Muscle of back (tissue), 11 donors: Measurements from ENCODE around the gene EGF. TPM values are rescaled to one million over a fixed set of nuclear protein-coding genes. Genes with fewer than 3 reads are reported as not detected.
"Not testable (repeated sequence)": the region's sequence is repeated elsewhere in the genome, so short reads cannot be mapped to it uniquely, and the experiment has no call there.

Experiments
- DNase-seq, 3 donors: peaks; one replicate each; pipeline versions ENCODE4 v3.0.0 to v3.0.0-alpha.2; 2013
- polyA plus RNA-seq, 10 donors: library from polyadenylated mRNA; unstranded; fragments of 120-200 nt; gene quantifications; one replicate each; pipeline ENCODE4 v1.2.1, GENCODE V29; 2013; ENCODE audit not compliant: insufficient read length in 10 of 10

The EGF gene
- polyA plus RNA-seq, 10 donors, result 3.3 to 16.7 (median 8.5) TPM

GRCh38 chr4:110025718-110026117, 113.0 kb downstream of the EGF start:
- DNase-seq, result no peak

GRCh38 chr4:110032603-110033002, 119.9 kb downstream of the EGF start:
- no peak for DNase-seq

- no peak for DNase-seq
Observed at GRCh38 chr4:110033355-110034025, 120.8 kb downstream of the EGF start.

- DNase-seq, result peak in 1 of 3 donors; percentile 28
Observed at GRCh38 chr4:110034026-110034393, 121.3 kb downstream of the EGF start.

GRCh38 chr4:110039164-110039563, 126.5 kb downstream of the EGF start:
- not testable (repeated sequence) for DNase-seq

- DNase-seq, result no peak
Observed at GRCh38 chr4:110041735-110042134, 129.1 kb downstream of the EGF start.

GRCh38 chr4:110042545-110043517, 130.1 kb downstream of the EGF start:
- DNase-seq, result no peak

GRCh38 chr4:110046588-110047049, 133.9 kb downstream of the EGF start:
- DNase-seq, result no peak

- peak; percentile 41 to 66 (median 48) for DNase-seq
Observed at GRCh38 chr4:110049951-110050925, 137.6 kb downstream of the EGF start.

- DNase-seq, result no peak
Observed at GRCh38 chr4:110055158-110055768, 142.6 kb downstream of the EGF start.

- DNase-seq, result no peak
Observed at GRCh38 chr4:110058677-110059076, 146.0 kb downstream of the EGF start.

GRCh38 chr4:110059556-110060191, 147.0 kb downstream of the EGF start:
- DNase-seq, result no peak

- DNase-seq, result no peak
Observed at GRCh38 chr4:110061076-110061475, 148.4 kb downstream of the EGF start.

Other genes starting within 250 kb of the EGF start
- gene CASP6, start 209.4 kb upstream of the EGF start, polyA plus RNA-seq, result 10 to 100 TPM; 11.4 to 20.3 (median 17.1) TPM
- 10 to 100 TPM; 11.8 to 28.4 (median 15.7) TPM for gene PLA2G12A, start 182.8 kb upstream of the EGF start, polyA plus RNA-seq
- gene CFI, start 110.9 kb upstream of the EGF start, polyA plus RNA-seq, result 1 to 10 TPM; 5.0 to 9.2 (median 7.2) TPM
- gene GAR1, start 97.1 kb upstream of the EGF start, polyA plus RNA-seq, result 10 to 100 TPM; 24.9 to 40.8 (median 27.9) TPM
- under 1 TPM; 0.15 to 0.64 (median 0.32) TPM for gene RRH, start 84.9 kb upstream of the EGF start, polyA plus RNA-seq
- under 1 TPM; 0.10 to 0.69 (median 0.25) TPM for gene LRIT3, start 64.8 kb upstream of the EGF start, polyA plus RNA-seq